Spinal cord (tissue), 10 donors: Measurements from ENCODE around the gene NUP93. TPM values are rescaled to one million over a fixed set of nuclear protein-coding genes. Genes with fewer than 3 reads are reported as not detected.

ENCODE experiments used
- DNase-seq, 6 donors: peaks; one replicate each; pipeline versions ENCODE4 v3.0.0 to v3.0.0-alpha.2; 2013 to 2015; ENCODE audit warnings: low spot score in 6 of 6, low read depth in 4 of 6
- H3K27ac ChIP-seq: one replicate; pipeline ENCODE4 v1.5.1; 2013; ENCODE audit warnings: low read depth, low read length, control low read depth
- H3K27me3 ChIP-seq: one replicate; pipeline ENCODE4 v1.6.1; 2013; ENCODE audit warnings: low read length; ENCODE audit not compliant: control insufficient read depth, insufficient read depth
- H3K36me3 ChIP-seq: one replicate; pipeline ENCODE4 v1.6.1; 2013; ENCODE audit warnings: low read length; ENCODE audit not compliant: control insufficient read depth, insufficient read depth
- H3K4me1 ChIP-seq: one replicate; pipeline ENCODE4 v1.6.1; 2013; ENCODE audit warnings: low read length; ENCODE audit not compliant: control insufficient read depth, insufficient read depth
- H3K4me3 ChIP-seq: one replicate; pipeline ENCODE4 v1.5.1; 2013; ENCODE audit warnings: low read depth, low read length, control low read depth
- H3K9me3 ChIP-seq: one replicate; pipeline ENCODE4 v1.6.1; 2013; ENCODE audit warnings: low read length; ENCODE audit not compliant: control insufficient read depth, insufficient read depth
- WGBS: methylation state at CpG from one replicate; pipeline ENCODE4 v1.1.5; 2013; ENCODE audit warnings: missing lambda C conversion rate; ENCODE audit not compliant: insufficient coverage; 5-methylcytosine and 5-hydroxymethylcytosine counted together
- long read RNA-seq, 4 donors: transcript quantifications; one replicate each; lab custom pipeline, GENCODE V29; 2026
- polyA plus RNA-seq, 2 donors: library from polyadenylated mRNA; unstranded; fragments of 120-200 nt; gene quantifications; one replicate each; pipeline ENCODE4 v1.2.1, GENCODE V29; 2013; ENCODE audit not compliant: insufficient read length in 2 of 2
- total RNA-seq, 2 donors: library from RNA; depleted of rRNA in 1 of 2; stranded (reverse); fragments of 120-200 nt in 1 of 2; fragments of >200 nt in 1 of 2; gene quantifications; one replicate each; pipeline versions ENCODE4 v1.2.3 to v1.2.4, GENCODE V29; 2013 to 2014
- donor health status: healthy.

Gene NUP93
- 100 to 1,000 TPM; 103 to 128 TPM for total RNA-seq
- polyA plus RNA-seq: 100 to 1,000 TPM; 117 to 125 TPM
- long read RNA-seq, donor 1, full-length matches to known transcripts: 18 of 18 reads
- long read RNA-seq, donor 1, partial matches to known transcripts: 0 of 18 reads
- long read RNA-seq, donor 1, other reads (novel, unspliced or antisense): 0 of 18 reads
- long read RNA-seq, donor 2, full-length matches to known transcripts: 8 of 21 reads
- long read RNA-seq, donor 2, partial matches to known transcripts: 13 of 21 reads
- long read RNA-seq, donor 2, other reads (novel, unspliced or antisense): 0 of 21 reads
- long read RNA-seq, donor 3, full-length matches to known transcripts: 5 of 5 reads
- long read RNA-seq, donor 3, partial matches to known transcripts: 0 of 5 reads
- long read RNA-seq, donor 3, other reads (novel, unspliced or antisense): 0 of 5 reads
- long read RNA-seq, donor 4, transcript NUP93-201 (22 exons, 2,741 nt): major isoform, 6 of 8 reads
- long read RNA-seq, donor 4, partial matches to known transcripts: 0 of 8 reads
- long read RNA-seq, donor 4, other reads (novel, unspliced or antisense): 0 of 8 reads

DNA sequence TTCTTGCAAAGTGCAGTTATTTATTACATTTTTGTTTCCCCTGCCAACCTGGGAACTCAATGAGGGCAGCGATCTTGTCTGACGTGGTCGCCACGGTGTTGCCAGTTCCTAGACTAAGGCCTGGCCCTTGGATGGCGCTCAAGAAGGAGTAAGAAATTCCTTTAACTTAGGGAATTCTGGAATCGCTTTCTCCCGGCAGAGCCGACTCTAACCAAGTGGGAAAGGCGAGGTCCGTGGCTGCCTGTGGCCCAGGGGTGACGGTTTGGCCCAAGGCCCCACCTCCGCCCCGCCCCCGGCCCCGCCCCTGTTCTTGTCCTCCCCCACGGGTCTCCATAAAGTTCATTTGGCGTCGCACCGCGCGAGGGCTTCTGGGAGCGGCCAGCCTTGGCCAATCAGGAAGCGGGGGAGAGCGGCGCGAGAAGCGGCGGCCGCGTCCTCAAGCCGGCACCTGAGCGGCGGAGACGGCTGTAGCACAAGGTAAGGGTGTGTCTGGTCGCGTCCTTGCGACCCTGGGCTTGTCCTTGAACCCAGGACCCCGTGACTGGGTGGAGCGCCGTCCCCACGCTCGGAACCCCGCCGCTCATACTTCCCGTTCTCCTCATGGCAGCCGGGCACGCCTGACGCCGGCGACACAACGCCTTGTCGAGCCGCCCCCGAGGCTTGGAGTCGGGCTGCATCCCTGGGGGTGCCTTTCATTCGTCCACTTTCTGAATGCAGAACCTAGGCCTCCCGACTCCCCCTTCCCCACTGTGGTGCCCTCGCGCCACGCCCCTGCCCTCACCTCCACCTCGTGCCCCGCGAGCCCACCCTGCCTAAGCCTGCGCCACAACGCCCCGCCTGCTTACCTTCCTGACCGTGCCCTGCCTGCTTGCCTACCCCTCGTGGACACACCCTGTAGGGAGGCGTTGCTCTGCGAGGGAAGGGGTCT is at the start of gene NUP93:
Gene NUP93 (plus strand): TSS at position 395 of the 928 bp plus-strand sequence. CDS start 18,119 bp downstream, outside the sequence.
- peak; percentile 83 to 98 (median 90) for DNase-seq
- H3K27ac ChIP-seq: peak within 1 kb of the TSS; percentile 83
- WGBS: 0% methylated on average over 64 of the region's 70 CpGs

DNA sequence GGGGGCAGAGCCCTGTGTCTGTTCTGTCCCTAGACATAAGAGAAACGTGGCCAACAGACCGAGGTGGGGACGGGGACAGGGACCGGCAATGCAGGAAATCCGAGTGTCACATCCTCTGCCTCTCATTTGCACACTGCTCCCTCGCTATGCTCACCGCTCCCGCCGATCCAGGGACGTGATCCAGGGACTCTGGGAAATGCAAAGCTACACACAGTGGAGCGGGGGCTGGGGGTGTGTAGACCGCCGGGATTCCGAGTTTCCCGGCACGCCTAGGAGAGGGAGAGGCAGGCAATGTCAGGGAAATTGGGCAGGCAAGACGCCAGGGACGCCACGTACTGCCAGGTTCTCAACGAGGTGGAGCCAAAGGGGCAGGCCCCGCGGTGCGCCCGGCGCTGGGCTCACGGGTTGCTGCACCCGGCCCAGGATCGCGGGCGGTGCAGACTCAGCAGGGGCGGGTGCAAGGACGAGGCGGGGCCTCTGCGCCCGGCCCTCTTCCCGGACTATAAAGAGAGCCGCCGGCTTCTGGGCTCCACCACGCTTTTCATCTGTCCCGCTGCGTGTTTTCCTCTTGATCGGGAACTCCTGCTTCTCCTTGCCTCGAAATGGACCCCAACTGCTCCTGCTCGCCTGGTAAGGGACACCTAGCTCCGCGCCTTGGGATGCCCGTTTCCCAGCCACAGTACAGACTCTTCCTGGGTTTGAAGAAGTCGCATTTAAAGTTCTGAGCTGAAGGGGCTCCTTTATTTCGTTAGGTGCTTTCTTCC is 47.8 kb upstream of the NUP93 start, which contains the start of gene MT1X:
Gene MT1X (plus strand): TSS at position 532 of the 764 bp plus-strand sequence. CDS start 71 bp downstream, at position 603.
- Histone ChIP-seq H3K27me3 (peaks cover 5% of the 10 kb centered on the region), H3K9me3 (peaks cover 2% of the 10 kb centered on the region), H3K36me3 (no peaks in the 10 kb centered on the region), H3K4me1 (peaks cover 33% of the 10 kb centered on the region), H3K4me3 (peak within 1 kb of the TSS; percentile 62), H3K27ac (peak within 1 kb of the TSS; percentile 58)
- peak; percentile 53 to 94 (median 63) for DNase-seq
- WGBS: under 1% methylated on average over 43 of the region's 49 CpGs

More for the DNA sequence above, at the start of gene NUP93:
- peaks cover 12% of the 10 kb centered on the region for H3K4me1 ChIP-seq
- no peaks in the 10 kb centered on the region for H3K27me3 ChIP-seq
- H3K36me3 ChIP-seq: no peaks in the 10 kb centered on the region
- H3K9me3 ChIP-seq: no peaks in the 10 kb centered on the region
- H3K4me3 ChIP-seq: peak within 1 kb of the TSS; percentile 91

DNA sequence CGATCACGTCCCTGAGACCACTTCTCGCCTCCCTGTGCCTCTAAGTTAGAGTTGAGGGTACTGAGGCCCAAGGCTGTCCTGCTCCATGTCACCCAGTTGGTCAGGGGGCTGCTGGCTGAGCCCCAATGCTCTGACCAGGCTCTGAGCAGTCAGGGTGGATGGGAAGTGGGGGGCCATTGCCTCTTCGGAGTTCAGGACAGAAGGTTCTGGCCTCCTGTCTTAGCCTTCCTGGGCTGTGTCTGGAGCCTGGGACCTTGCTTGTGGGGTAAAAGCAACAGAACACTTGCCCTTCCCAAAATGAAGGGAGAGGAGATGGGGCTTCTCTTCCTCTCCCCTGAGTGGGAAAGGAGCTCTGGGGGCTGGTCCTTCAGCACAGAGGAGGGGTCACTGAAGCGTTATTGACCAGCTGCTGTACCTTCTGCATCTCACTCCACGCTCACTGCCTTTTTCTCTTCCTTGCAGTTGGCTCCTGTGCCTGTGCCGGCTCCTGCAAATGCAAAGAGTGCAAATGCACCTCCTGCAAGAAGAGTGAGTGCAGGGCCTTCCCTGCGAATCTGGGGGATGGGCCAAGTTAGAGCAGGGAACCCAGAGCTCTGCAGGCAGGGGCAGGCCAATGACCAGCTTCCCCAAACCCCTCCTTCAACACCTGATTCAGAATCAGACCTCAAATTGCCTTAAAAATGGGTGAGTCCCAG is 47.1 kb upstream of the NUP93 start:
- no peak overlapping the region for H3K27ac ChIP-seq
- H3K27me3 ChIP-seq: no peaks in the 10 kb centered on the region
- peaks cover 2% of the 10 kb centered on the region for H3K9me3 ChIP-seq
- no peak for DNase-seq
- H3K36me3 ChIP-seq: no peaks in the 10 kb centered on the region
- peaks cover 33% of the 10 kb centered on the region for H3K4me1 ChIP-seq
- WGBS: 38% methylated on average over 6 of the region's 8 CpGs
- peak overlapping the region; percentile 62 for H3K4me3 ChIP-seq

DNA sequence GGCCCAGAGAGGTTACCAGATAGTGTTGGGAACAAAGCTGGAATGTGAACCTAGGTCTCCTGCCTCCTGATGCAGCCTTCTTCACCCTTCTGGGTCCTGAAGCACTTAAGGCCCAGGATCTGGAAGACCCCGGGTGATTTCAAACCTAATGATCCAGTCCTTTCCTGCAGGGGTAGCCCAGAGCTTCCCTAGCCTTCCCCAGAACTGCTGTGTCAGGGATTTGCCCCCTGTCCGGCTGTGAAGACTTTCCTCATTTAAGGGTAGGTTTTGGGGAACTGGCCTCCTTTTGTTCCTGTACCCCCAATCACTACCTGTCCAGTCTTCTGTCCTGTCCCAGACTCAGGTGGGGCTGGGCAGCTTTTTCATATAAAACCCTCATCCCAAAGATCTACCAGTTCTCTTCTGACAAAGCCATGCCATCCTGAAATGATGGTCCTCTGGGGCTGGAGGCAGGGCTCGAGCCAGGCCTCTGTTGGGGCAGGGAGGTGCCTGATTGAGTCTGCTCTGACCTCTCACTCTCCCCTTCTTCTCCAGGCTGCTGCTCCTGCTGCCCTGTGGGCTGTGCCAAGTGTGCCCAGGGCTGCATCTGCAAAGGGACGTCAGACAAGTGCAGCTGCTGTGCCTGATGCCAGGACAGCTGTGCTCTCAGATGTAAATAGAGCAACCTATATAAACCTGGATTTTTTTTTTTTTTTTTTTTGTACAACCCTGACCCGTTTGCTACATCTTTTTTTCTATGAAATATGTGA is 46.3 kb upstream of the NUP93 start:
- no peaks in the 10 kb centered on the region for H3K36me3 ChIP-seq
- no peak overlapping the region for H3K27ac ChIP-seq
- peaks cover 33% of the 10 kb centered on the region for H3K4me1 ChIP-seq
- H3K27me3 ChIP-seq: no peaks in the 10 kb centered on the region
- no peak for DNase-seq
- no peak overlapping the region for H3K4me3 ChIP-seq
- 43% methylated on average over 3 of the region's 5 CpGs for WGBS
- H3K9me3 ChIP-seq: peaks cover 2% of the 10 kb centered on the region

DNA sequence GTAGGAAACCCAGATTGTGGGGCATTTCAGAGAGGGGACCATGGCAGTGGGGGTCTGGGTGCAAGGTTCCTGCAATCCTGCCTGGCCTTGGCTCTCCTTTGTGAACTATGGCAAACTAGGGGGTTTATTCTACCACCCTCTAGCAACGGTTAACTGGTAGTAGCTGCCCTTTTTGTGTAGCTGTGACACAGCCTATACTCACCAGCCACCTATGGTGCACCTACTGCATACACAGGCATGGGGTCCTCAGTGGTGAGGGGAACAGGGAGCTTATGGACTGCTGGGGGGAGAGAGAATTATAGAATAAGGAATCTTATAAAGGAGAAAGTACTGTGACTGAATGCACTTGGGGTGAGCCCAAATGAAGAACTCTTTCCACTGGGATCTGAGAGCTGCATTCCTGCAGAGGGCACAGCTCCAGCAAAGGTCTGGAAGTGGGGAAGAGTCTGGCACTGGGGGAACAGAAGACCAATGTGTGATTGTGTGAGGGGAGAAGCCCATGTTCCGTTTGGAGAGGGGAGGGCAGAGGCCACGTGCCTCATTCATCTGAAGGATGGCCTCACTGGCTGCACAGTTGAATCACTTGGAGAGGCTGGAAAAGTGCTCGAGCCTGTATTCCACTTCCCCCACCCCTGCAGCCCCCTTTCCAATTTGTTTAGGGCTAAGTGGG is 45.5 kb upstream of the NUP93 start:
- no peaks in the 10 kb centered on the region for H3K27me3 ChIP-seq
- no peak overlapping the region for H3K4me3 ChIP-seq
- 40% methylated on average over 1 of the region's 4 CpGs for WGBS
- no peaks in the 10 kb centered on the region for H3K36me3 ChIP-seq
- DNase-seq: no peak
- no peak overlapping the region for H3K27ac ChIP-seq
- peaks cover 33% of the 10 kb centered on the region for H3K4me1 ChIP-seq
- H3K9me3 ChIP-seq: peaks cover 2% of the 10 kb centered on the region

DNA sequence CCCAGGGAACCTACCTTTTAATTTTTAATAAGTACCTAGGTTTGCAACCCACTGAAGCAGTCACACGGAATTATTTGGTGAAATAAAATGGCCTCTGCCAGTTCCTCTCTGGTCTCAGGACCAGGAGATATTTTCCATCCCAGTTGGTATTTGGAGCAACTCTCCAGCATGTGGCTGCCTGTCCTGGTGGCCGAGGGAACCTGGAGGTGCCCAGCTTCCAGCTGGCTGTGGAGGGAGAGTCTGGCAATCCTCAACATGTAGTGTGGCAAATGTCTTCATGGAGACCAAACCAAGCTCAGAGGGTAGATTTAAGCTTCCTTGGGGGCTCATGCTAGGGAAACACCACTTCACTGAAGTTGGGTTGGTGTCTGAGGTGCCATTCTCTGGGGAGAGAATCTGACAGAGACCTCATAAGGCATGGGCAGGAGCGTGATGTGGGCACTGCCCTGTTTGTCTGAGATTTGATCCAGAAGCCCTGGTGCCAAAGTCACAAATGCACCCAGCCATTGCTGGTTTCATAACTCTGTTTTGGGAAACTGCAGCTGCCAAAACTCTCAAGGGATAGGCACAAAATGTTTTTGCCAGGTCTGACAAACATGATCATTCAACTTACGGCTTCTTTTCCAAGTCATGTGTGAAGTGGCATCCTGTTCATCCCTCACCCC is 44.9 kb upstream of the NUP93 start:
- no peak overlapping the region for H3K27ac ChIP-seq
- peaks cover 2% of the 10 kb centered on the region for H3K9me3 ChIP-seq
- no peaks in the 10 kb centered on the region for H3K27me3 ChIP-seq
- DNase-seq: no peak
- H3K36me3 ChIP-seq: no peaks in the 10 kb centered on the region
- 89% methylated on average over 4 of the region's 4 CpGs for WGBS
- peaks cover 33% of the 10 kb centered on the region for H3K4me1 ChIP-seq
- H3K4me3 ChIP-seq: no peak overlapping the region

DNA sequence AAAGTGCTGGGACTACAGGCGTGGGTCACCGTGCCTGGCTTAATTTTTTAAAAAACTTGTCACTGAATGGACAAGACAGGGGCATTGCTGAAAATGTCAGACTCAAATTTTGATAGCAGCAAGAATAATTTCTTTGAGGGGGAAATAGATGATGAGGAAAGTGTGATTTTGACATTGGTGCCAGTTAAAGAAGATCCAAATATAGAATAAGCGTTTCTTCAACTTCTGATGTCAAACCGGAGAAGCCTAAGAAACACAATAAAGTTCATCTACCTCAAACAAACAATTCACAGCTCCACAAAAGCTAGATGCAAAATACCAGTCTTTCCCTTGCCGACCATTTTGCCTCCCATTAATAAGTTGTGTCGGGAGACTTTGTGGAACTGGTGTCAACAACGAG is 43.2 kb upstream of the NUP93 start:
- 94% methylated on average over 4 of the region's 7 CpGs for WGBS
- H3K27ac ChIP-seq: no peak overlapping the region
- no peaks in the 10 kb centered on the region for H3K27me3 ChIP-seq
- peaks cover 31% of the 10 kb centered on the region for H3K4me1 ChIP-seq
- peaks cover 2% of the 10 kb centered on the region for H3K9me3 ChIP-seq
- H3K36me3 ChIP-seq: no peaks in the 10 kb centered on the region
- H3K4me3 ChIP-seq: no peak overlapping the region
- DNase-seq: no peak
